ENCODE measurements around the gene FAXC.
A peak's percentile ranks its signal among the peaks of the same experiment; 100 is the strongest.
"Not testable (repeated sequence)": the region's sequence is repeated elsewhere in the genome, so short reads cannot be mapped to it uniquely, and the experiment has no call there.

FAXC gene

GRCh38 chr6:99276747-99277146, 72.7 kb downstream of the FAXC start:
- no peak for DNase-seq

- DNase-seq = no peak
These were observed 78.6 kb downstream of the FAXC start for GRCh38 chr6:99270826-99271225.

DNA sequence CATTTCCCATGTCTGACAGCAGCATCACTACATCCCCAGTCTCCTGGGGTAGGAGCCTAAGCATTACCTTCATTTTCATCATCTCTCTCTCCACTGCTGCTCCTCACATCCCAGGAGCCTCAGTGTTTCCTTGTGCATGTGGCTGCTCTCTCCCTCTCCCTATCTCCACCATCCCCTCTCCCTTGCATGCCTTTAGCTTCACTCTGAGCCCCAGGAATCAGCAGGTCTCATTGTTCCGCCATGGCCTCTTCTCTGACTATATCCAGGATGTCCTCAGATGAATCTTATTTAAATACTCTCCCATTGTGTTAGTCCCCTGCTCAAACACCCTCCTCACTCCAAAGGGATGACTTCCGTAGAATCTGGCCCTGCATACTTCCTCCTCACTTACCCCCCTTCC, 79.4 kb downstream of the FAXC start:
- no peak for DNase-seq

DNA sequence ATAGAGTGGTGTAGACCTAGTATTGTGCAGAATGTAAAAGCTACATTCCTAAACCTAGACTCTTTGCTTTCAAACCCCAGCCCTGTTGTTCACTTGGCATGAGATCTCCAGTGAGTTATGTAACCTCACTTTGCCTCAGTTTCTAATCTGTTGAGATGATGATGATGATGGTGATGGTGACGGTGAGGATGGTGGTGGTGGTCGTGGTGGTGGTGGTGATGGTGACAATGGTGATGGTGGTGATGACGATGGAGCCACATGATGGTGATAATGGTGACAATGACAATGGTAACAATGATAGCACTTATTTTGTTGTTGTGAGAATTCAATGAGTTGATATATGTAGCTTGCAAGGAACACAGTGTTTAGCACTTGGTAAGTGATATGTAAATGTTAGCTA, 80.3 kb downstream of the FAXC start:
- no peak for DNase-seq

GRCh38 chr6:99266996-99267395, 82.5 kb downstream of the FAXC start:
- not testable (repeated sequence) for DNase-seq

DNA sequence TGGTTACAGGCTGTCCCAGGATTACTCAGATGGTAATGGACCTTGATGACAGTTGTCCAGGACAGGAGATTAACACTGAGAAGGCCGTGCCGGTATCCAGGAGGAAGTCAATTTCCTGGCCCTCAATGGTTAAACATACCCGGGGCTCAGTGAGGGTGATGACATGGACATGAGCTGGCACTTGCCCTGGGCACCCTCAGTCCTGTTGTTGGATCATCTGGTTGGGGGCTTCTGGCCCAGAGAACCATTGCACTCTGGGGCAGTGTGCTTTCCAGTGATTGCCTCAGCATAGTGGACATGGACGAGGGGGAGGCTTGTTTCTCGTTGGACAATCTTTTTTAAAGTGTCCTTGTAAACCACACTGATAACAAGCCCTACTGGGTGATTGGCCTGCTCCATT, 84.0 kb downstream of the FAXC start:
- not testable (repeated sequence) for DNase-seq

- DNase-seq = no peak
These were observed 94.6 kb downstream of the FAXC start for GRCh38 chr6:99254616-99255550.

GRCh38 chr6:99253271-99253670, 96.2 kb downstream of the FAXC start:
- no peak for DNase-seq

DNA sequence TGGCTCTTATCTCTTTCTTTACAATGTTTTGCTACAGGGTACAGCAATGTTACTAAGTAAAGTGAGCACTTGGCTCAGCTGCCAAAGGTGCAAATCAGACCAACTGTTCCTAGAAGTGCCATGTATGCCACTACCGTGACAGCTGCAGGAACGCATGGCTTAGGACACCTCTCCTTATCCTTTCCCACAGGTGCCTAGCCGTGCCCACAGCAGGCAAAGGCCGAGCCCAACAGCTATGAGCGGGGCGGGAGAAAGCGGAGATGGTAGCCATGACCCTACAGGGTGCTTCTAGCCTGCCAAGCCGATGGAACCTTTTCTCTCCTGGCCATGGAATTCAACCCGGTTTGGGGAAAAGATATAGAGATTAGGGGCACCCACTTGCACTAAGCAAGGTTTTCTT, 97.1 kb downstream of the FAXC start:
- no peak for DNase-seq

DNA sequence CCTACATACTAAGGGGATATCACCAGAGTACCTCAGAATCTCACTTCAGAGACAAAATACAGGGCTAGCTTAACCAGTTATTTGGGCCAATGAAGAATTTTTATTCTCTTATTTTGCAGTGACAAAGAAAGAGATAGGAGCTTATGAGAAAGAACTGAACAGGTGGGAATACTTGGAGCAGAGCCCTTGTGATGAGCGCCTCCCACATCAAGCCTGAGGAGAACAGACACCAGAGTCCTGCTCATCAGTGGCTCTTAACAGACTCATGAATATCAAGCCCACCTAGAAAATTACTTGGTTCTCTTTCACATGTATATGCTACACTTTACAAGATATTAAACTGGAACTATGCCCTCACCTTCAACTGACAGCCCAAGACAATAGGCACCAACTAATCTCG, 99.0 kb downstream of the FAXC start:
- DNase-seq = no peak

DNA sequence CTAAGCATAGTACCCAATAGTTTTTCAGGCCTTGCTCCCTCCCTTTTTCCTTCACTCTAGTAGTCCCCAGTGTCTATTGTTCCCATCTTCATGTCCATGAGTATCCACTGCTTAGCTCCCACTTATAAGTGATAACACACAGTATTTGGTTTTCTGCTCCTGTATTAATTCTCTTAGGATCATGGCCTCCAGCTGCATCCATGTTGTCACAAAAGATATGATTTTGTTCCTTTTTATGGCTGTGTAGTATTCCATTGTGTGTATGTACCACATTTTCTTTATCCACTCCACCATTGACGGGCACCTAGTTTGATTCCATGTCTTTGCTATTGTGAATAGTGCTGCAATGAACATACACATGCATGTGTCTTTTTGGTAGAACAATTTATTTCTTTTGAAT, 102.9 kb downstream of the FAXC start:
- no peak for DNase-seq

DNA sequence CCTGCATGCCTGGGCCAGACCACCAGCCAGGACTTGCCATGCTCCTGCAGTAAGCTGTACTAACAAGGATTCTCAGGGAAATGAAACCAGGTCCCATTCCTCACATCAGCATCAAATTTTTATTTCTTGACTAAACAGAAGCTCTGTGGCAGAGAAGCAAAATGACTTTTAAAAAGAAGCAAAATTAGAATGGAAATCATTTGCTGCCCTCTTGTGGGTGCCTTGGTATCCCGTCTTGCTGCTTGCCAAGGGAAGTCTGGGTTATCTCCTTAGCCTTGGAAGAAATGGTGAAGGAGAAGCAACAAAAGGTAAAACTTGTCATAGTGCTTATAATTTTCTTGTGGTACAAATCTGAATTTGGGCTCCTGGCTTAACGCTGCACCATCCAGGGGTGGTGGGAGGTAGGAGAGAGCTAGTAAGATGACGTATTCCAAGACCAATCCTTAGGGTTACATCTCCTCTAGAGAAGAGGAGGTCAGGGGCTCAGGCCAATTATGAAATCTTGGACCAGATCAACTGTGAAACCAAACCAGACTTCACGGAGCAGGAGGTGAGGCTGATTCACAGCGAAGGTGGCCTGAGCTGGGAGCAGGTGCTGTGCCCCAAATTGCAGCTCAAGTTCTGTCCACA, 107.5 kb downstream of the FAXC start:
- peak; percentile 21 for DNase-seq

DNA sequence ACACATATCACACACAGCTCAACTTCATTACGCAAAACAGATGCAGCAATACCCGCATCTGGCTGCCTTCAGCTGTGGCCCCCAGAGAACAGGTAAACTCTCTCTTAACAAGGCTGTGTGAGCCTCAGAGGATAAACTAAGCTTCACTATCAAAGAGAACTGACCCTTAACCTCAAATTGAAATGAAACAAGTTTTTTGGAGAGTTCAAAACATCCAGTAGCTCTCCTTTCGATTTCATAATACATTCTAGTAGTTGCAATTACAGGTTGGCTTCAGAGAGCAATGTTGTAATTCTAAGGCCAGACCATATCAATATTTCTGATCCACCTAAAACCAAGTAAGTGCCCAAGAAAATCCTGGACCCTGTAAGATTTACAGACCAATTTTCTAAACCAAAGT, 113.5 kb downstream of the FAXC start:
- DNase-seq = no peak

DNA sequence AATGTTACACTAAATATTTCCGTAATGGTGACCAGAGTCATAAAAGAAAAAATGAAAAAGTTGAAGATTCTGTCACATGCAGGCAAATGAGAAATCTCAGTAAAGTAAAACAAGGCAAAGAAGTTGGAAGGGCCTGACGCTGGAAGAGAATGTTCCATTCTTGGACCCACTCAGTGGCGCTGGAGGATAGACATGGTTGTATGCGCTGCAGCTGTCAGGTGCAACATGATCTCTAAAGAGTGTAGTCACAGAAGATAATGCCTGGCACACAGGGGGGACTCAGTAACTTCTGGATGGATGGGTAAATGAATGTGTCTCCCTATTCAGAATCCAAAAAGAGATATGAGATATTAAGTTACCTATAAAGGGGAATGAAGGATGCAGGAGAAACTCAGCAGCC, 116.3 kb downstream of the FAXC start:
- no peak for DNase-seq

DNA sequence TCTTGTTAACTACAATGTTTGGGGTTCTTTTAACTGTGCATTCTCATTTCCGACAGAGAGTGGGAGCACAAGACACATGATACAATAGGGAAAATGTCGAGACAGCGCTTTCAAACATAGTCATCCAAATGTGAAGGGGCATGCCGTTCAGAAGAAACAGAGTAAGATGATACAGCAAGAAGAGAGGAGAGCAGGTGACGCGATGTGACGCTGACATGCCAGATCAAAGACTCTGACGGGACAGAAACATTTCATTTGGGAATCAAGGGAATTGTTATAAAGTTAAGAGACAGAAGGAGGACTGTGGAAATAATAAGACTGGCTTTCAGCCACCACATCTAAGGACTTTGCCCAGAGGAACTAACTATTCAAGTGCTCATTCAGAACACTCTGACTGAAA, 117.4 kb downstream of the FAXC start:
- no peak for DNase-seq

DNA sequence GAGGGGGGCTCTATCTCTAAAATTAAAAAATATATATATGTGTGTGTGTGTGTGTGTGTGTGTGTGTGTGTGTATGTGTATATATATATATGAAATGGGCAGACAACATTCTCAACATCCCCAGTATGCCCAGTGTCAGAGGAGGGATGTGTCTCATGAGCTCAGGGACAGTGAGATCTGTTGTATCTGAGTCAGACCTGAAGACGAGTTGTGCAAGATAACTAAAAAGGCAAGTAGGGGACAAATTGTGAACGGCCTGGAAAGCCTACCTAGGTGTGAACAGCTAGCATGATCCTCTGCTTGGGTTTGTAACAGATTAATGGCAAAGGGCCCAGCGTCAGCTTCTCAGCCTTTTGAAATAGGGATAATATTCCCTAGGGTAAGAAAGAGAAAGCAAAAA, 124.3 kb downstream of the FAXC start:
- no peak for DNase-seq
